ENCODE results near the gene B3GNT9. TPM values are rescaled to one million over a fixed set of nuclear protein-coding genes. Genes with fewer than 3 reads are reported as not detected.

Gene B3GNT9
- polyA plus RNA-seq, 1 of the 3 experiments (the other 2 are of a cell fraction), result 9.9 TPM

GRCh38 chr16:67105881-67106280 lies 44.9 kb downstream of the B3GNT9 start:
- Histone ChIP-seq H4K20me1 (ENCODE audit: insufficient read depth) (0 out of 2 replicates have a peak, but pooled peaks cover 3% of the 10 kb centered on the region), H3F3A (replicated peaks; ENCODE audit: insufficient read depth) (peaks cover 40% of the 10 kb centered on the region), H3K9ac (no peak overlapping the region), H3K4me1 (ENCODE audit: control insufficient read depth in 1 of 2, insufficient read depth in 2 of 2, low read depth in 1 of 2, low read length in 1 of 2) (peaks cover 5 to 20% of the 10 kb centered on the region in 2 experiments; a peak in 1 of 4 replicates), H3K79me2 (ENCODE audit: insufficient read depth) (peaks cover 11% of the 10 kb centered on the region), H3K27ac (ENCODE audit: low read depth in 2 of 2, low read length in 1 of 2) (peak overlapping the region in 1 of 2 experiments; percentile 47; a peak in 2 of 4 replicates), H2AFZ (ENCODE audit: low read depth) (no peak overlapping the region), H3K9me3 (no peaks in the 10 kb centered on the region), H3K27me3 (ENCODE audit: insufficient read depth) (no peaks in the 10 kb centered on the region), H3K9me2 (no peaks in the 10 kb centered on the region), H3K36me3 (replicated peaks in 1 of 2; ENCODE audit: control insufficient read depth in 1 of 2, insufficient read depth in 2 of 2, low read length in 1 of 2) (peaks cover 0 to 9% of the 10 kb centered on the region in 2 experiments), H3K4me3 (ENCODE audit: low read depth in 2 of 2, low read length in 1 of 2) (no peak overlapping the region), H3K4me2 (no peak overlapping the region)
- ChIA-PET CTCF (interaction anchor here (1.1 to 6.1 kb wide), 7 partner anchors 49 to 152 kb away, joined by 3 to 36 read pairs (median 6); no protein-coding TSS in a partner anchor), POLR2A (no interaction called here)
- no peak for DNase-seq
- TF ChIP-seq GATA2 (CRISPR knock-in tag; IDR thresholded peaks at IDR 0.05) (no peak), NRF1 (IDR thresholded peaks at IDR 0.05; ENCODE audit: low read depth, low read length) (no peak), ZBTB33 (IDR thresholded peaks at IDR 0.05; ENCODE audit: borderline replicate concordance, low read depth) (no peak), JUND (IDR thresholded peaks at IDR 0.05) (no peak), PBX3 (IDR thresholded peaks at IDR 0.05) (no peak), RXRA (IDR thresholded peaks at IDR 0.05; ENCODE audit: borderline replicate concordance, low read depth) (no peak), GABPA (IDR thresholded peaks at IDR 0.05; ENCODE audit: low read depth) (no peak), REST (IDR thresholded peaks at IDR 0.05; ENCODE audit: low read depth, low read length) (no peak), FOSL2 (IDR thresholded peaks at IDR 0.05; ENCODE audit: borderline replicate concordance, low read depth) (no peak), SIN3A (IDR thresholded peaks at IDR 0.05; ENCODE audit: borderline replicate concordance, low read depth, low read length) (no peak), RCOR1 (IDR thresholded peaks at IDR 0.05; ENCODE audit: low read length) (no peak), YY1 (IDR thresholded peaks at IDR 0.05; ENCODE audit: low read depth) (no peak), EZH2phosphoT487 (IDR thresholded peaks at IDR 0.05; ENCODE audit: borderline replicate concordance, low read depth) (no peak), FOXJ3 (CRISPR knock-in tag; IDR thresholded peaks at IDR 0.05) (no peak), IRF3 (IDR thresholded peaks at IDR 0.05; ENCODE audit: low read depth, low read length) (no peak)
- 73% methylated on average over 5 of the region's 5 CpGs for WGBS (ENCODE audit: low lambda C conversion rate)

All from SK-N-SH (cell line).